ENCODE results near the gene PAK6.

PAK6 gene

GRCh38 chr15:40204100-40204499, 34.8 kb upstream of the PAK6 start:
- TF ChIP-seq CTCF (IDR thresholded peaks at IDR 0.05): no peak
- Histone ChIP-seq H3K27me3 (no peaks in the 10 kb centered on the region), H3K9me3 (no peaks in the 10 kb centered on the region), H3K36me3 (no peaks in the 10 kb centered on the region), H3K4me1 (no peaks in the 10 kb centered on the region), H3K27ac (no peak overlapping the region), H3K4me3 (no peak overlapping the region)
- intact Hi-C loops (cut with DNase I; ENCODE audit: low total_unique reads): no loop called here
- DNase-seq: no peak

GRCh38 chr15:40217166-40217824, 21.6 kb upstream of the PAK6 start:
- peak; percentile 82 to 85 for TF ChIP-seq CTCF (IDR thresholded peaks at IDR 0.05)
- Histone ChIP-seq H3K4me1 (no peaks in the 10 kb centered on the region), H3K4me3 (no peak overlapping the region), H3K9me3 (no peaks in the 10 kb centered on the region), H3K36me3 (no peaks in the 10 kb centered on the region), H3K27me3 (no peaks in the 10 kb centered on the region), H3K27ac (no peak overlapping the region)
- intact Hi-C loops (cut with DNase I; ENCODE audit: low total_unique reads): loop anchor here (5.0 kb wide), 1 partner anchor 135 kb away; the partner anchor contains the start of gene PHGR1
- DNase-seq: no peak

- Histone ChIP-seq H3K9me3 (no peaks in the 10 kb centered on the region), H3K36me3 (no peaks in the 10 kb centered on the region), H3K4me3 (no peak overlapping the region), H3K27me3 (no peaks in the 10 kb centered on the region), H3K4me1 (no peaks in the 10 kb centered on the region), H3K27ac (no peak overlapping the region)
- DNase-seq: no peak
- no peak for TF ChIP-seq CTCF (IDR thresholded peaks at IDR 0.05)
- intact Hi-C loops (cut with DNase I; ENCODE audit: low total_unique reads): loop anchor here (2.0 to 5.0 kb wide), 2 partner anchors 53 to 132 kb away; partner anchors contain the start of gene PHGR1
Observed at GRCh38 chr15:40219801-40220200, 19.1 kb upstream of the PAK6 start.

DNA sequence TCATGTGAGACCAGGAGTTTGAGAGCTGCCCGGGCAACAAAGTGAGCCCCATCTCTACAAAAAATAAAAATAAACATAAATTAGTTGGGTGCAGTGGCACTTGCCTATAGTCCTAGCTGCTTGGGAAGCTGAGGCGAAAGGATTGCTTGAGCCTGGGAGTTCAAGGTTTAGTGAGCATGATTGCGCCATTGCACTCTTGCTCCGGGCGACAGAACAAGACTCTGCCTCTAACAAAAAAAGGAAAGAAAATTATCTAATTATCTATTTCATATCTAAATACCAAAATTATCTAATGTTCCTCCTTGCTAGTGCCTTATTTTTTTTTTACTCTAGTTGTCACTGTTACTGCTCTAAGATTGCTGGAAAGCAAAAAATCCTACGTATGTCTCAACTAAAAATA, 16.7 kb upstream of the PAK6 start:
- no peak overlapping the region for H3K27ac ChIP-seq
- TF ChIP-seq CTCF (IDR thresholded peaks at IDR 0.05): no peak
- H3K4me3 ChIP-seq: no peak overlapping the region

DNA sequence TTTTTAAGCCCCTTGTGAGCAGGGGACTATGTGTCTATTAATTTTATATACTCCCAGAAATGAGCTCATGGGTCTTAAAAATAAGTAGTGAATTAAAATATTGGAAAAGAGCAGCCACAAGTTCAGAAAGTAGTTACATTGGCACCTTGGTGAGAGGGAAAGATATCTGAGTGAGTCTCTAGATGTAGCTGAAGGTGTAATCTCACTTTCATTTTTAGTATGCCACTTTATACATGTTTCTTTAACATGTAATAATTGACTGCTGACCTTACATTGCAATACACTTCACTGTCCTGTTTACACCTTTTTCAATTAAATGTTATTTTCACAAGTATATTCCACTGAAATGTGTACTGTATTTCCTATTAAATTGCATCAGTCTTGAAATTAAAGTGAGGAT, 12.1 kb upstream of the PAK6 start:
- TF ChIP-seq CTCF (IDR thresholded peaks at IDR 0.05): no peak
- Histone ChIP-seq H3K27ac (no peak overlapping the region), H3K27me3 (no peaks in the 10 kb centered on the region), H3K36me3 (no peaks in the 10 kb centered on the region), H3K9me3 (no peaks in the 10 kb centered on the region), H3K4me1 (no peaks in the 10 kb centered on the region), H3K4me3 (no peak overlapping the region)
- DNase-seq: no peak
- intact Hi-C loops (cut with DNase I; ENCODE audit: low total_unique reads): no loop called here

More for the DNA sequence above, 16.7 kb upstream of the PAK6 start:
- intact Hi-C loops (cut with DNase I; ENCODE audit: low total_unique reads): no loop called here
- no peak for DNase-seq
- no peaks in the 10 kb centered on the region for H3K4me1 ChIP-seq
- H3K27me3 ChIP-seq: no peaks in the 10 kb centered on the region
- H3K36me3 ChIP-seq: no peaks in the 10 kb centered on the region
- H3K9me3 ChIP-seq: no peaks in the 10 kb centered on the region

Measured in tibial artery (tissue), 4 donors.